GM12878 (cell line): ENCODE measurements around the gene CD151. TPM values are rescaled to one million over a fixed set of nuclear protein-coding genes. Genes with fewer than 3 reads are reported as not detected.

Experiments used
- ATAC-seq: fragments of 200-7000 bp; cut with Tn5 transposase; 3 replicates; pipeline ENCODE4 v1.9.1; 2020; ENCODE audit warnings: mild to moderate bottlenecking, moderate library complexity
- BruUV-seq: library from RNA; stranded (reverse); fragments of 400-500 nt; replicated peaks from 2 replicates; lab custom pipeline; 2021; lab: Mats Ljungman, UMichigan
- CTCF ChIA-PET: fragments of 300-600 bp; sonication (Branson Sonifier 250); formaldehyde crosslinking; extraction: SDS; loops from one replicate; lab custom pipeline; 2021; ENCODE audit warnings: inconsistent platforms; lab: Yijun Ruan, JAX
- POLR2A ChIA-PET: fragments of 350-600 bp; formaldehyde crosslinking; extraction: SDS; loops from one replicate; lab custom pipeline; 2021; ENCODE audit warnings: inconsistent platforms; lab: Charles Lee
- RAD21 ChIA-PET: fragments of 300-600 bp; sonication (Branson Sonifier 250); formaldehyde crosslinking; loops from one replicate; lab custom pipeline; 2023; ENCODE audit warnings: antibody characterized with exemption; ENCODE audit not compliant: unreplicated experiment; lab: Charles Lee
- SMC1A ChIA-PET: fragments of 300-600 bp; sonication (Branson Sonifier 250); formaldehyde crosslinking; loops from one replicate; lab custom pipeline; 2023; ENCODE audit not compliant: unreplicated experiment, uncharacterized antibody; lab: Charles Lee
- DNase-seq: peaks from one replicate; pipeline ENCODE4 v3.0.0-alpha.2; 2011; ENCODE audit warnings: low read depth, low spot score
- FAIRE-seq: peaks from 3 replicates; lab custom pipeline; 2011; peaks lifted over from hg19 to GRCh38; lab: Jason Lieb, UNC
- H2AFZ ChIP-seq: 2 replicates; pipeline ENCODE4 v1.6.0; 2011; ENCODE audit warnings: low read depth, low read length, control low read depth; ENCODE audit not compliant: control insufficient read depth
- H3K27ac ChIP-seq: 2 replicates; pipeline ENCODE4 v1.5.1; 2011; ENCODE audit warnings: control low read depth; ENCODE audit not compliant: control insufficient read depth, insufficient read depth
- H3K27me3 ChIP-seq, 2 experiments: replicated peaks in 1 of 2; 2 replicates each; pipeline versions ENCODE4 v1.6.0 to v1.6.1; 2011; ENCODE audit warnings: low read length in 1 of 2; ENCODE audit not compliant: control insufficient read depth in 2 of 2, insufficient read depth in 2 of 2
- H3K36me3 ChIP-seq, 2 experiments: 2 replicates each; pipeline ENCODE4 v1.5.1; 2011; ENCODE audit warnings: low read length in 1 of 2; ENCODE audit not compliant: control insufficient read depth in 2 of 2, insufficient read depth in 2 of 2
- H3K4me1 ChIP-seq: 2 replicates; pipeline ENCODE4 v1.6.1; 2011; ENCODE audit warnings: mild to moderate bottlenecking, low read length, moderate library complexity, mixed read lengths; ENCODE audit not compliant: control insufficient read depth, insufficient read depth
- H3K4me2 ChIP-seq: 2 replicates; pipeline ENCODE4 v1.6.0; 2011; ENCODE audit warnings: control low read depth; ENCODE audit not compliant: control insufficient read depth, insufficient read depth
- H3K4me3 ChIP-seq: fragments of 200-600 bp; sonication (generic); 2 replicates; pipeline ENCODE4 v1.5.1; 2016
- H3K79me2 ChIP-seq: 2 replicates; pipeline ENCODE4 v1.6.0; 2011; ENCODE audit warnings: low read length; ENCODE audit not compliant: control insufficient read depth, insufficient read depth
- H3K9ac ChIP-seq: 2 replicates; pipeline ENCODE4 v1.8.0; 2011; ENCODE audit warnings: low read length, control low read depth, mixed read lengths; ENCODE audit not compliant: control insufficient read depth, insufficient read depth
- H3K9me3 ChIP-seq: replicated peaks from 3 replicates; pipeline ENCODE4 v1.5.1; 2011; ENCODE audit warnings: mild to moderate bottlenecking, low read length; ENCODE audit not compliant: control insufficient read depth, insufficient read depth
- H4K20me1 ChIP-seq: 2 replicates; pipeline ENCODE4 v1.6.0; 2011; ENCODE audit not compliant: control insufficient read depth, insufficient read depth
- ATF7 ChIP-seq: fragments of 450-650 bp; IDR thresholded peaks from 2 replicates; pipeline ENCODE4 v1.6.1; 2016; ENCODE audit warnings: low read depth, mild to moderate bottlenecking
- CHD2 ChIP-seq: IDR thresholded peaks from 2 replicates; pipeline ENCODE4 v1.6.1; 2011; ENCODE audit warnings: low read depth, low read length, improper control_type of control experiment, borderline replicate concordance
- GABPA ChIP-seq: IDR thresholded peaks from 2 replicates; pipeline ENCODE4 v1.6.1; 2014; ENCODE audit warnings: antibody characterized with exemption, low read depth, mild to moderate bottlenecking, inconsistent platforms
- HDAC6 ChIP-seq: fragments of 200-600 bp; sonication (generic); IDR thresholded peaks from one replicate; pipeline ENCODE4 v1.8.0; 2017; ENCODE audit warnings: antibody characterized with exemption; ENCODE audit not compliant: unreplicated experiment
- JUNB ChIP-seq: IDR thresholded peaks from 2 replicates; pipeline ENCODE4 v1.6.1; 2016; ENCODE audit warnings: antibody characterized with exemption, mild to moderate bottlenecking
- KLF5 ChIP-seq: fragments of 450-650 bp; IDR thresholded peaks from 2 replicates; pipeline ENCODE4 v1.6.1; 2014; ENCODE audit warnings: mild to moderate bottlenecking; ENCODE audit not compliant: partially characterized antibody
- MEF2A ChIP-seq: IDR thresholded peaks from 2 replicates; pipeline ENCODE4 v1.6.1; 2011; ENCODE audit warnings: low read depth, mild to moderate bottlenecking, low read length, moderate library complexity; ENCODE audit not compliant: insufficient read depth
- MYB ChIP-seq: fragments of 150-350 bp; IDR thresholded peaks from 2 replicates; pipeline ENCODE4 v1.6.1; 2014; ENCODE audit warnings: mild to moderate bottlenecking, low read depth, low read length, borderline replicate concordance
- PAX5 ChIP-seq: IDR thresholded peaks from 2 replicates; pipeline ENCODE4 v1.6.1; 2011; ENCODE audit warnings: low read depth, low read length, borderline replicate concordance
- PBX3 ChIP-seq: IDR thresholded peaks from 2 replicates; pipeline ENCODE4 v1.6.1; 2011; ENCODE audit warnings: mild to moderate bottlenecking, low read depth, low read length, moderate library complexity; ENCODE audit not compliant: insufficient replicate concordance
- PML ChIP-seq: IDR thresholded peaks from 2 replicates; pipeline ENCODE4 v1.6.1; 2012; ENCODE audit warnings: low read length, inconsistent platforms
- RELB ChIP-seq: fragments of 450-650 bp; IDR thresholded peaks from 2 replicates; pipeline ENCODE4 v1.6.1; 2017; ENCODE audit warnings: low read depth, mild to moderate bottlenecking, moderate library complexity
- SIN3A ChIP-seq: IDR thresholded peaks from 2 replicates; pipeline ENCODE4 v1.6.1; 2012; ENCODE audit warnings: low read depth, low read length, improper control_type of control experiment
- SUZ12 ChIP-seq: fragments of 200-600 bp; sonication (generic); IDR thresholded peaks from one replicate; pipeline ENCODE4 v1.6.1; 2018; ENCODE audit warnings: antibody characterized with exemption, mild to moderate bottlenecking; ENCODE audit not compliant: unreplicated experiment
- USF1 ChIP-seq: IDR thresholded peaks from 2 replicates; pipeline ENCODE4 v1.6.1; 2011; ENCODE audit warnings: borderline replicate concordance, low read depth, mild to moderate bottlenecking, moderate library complexity, mixed read lengths, low read length; ENCODE audit not compliant: insufficient read depth; ENCODE audit errors: extremely low read length
- ZSCAN29 ChIP-seq: fragments of 450-650 bp; IDR thresholded peaks from 2 replicates; pipeline ENCODE4 v1.6.1; 2017; ENCODE audit warnings: mild to moderate bottlenecking, moderate library complexity
- WGBS: methylation state at CpG from one replicate; pipeline ENCODE4 v1.1.6; 2016; ENCODE audit warnings: low lambda C conversion rate; ENCODE audit not compliant: insufficient replicate concordance, insufficient coverage; ENCODE audit errors: missing lambda C conversion rate; 5-methylcytosine and 5-hydroxymethylcytosine counted together
- in situ Hi-C: fragments of 300-500 bp; cut with MboI; formaldehyde crosslinking; loops from 9 replicates; pipeline ENCODE4 v1.14.3; 2018; ENCODE audit warnings: mixed read lengths
- intact Hi-C: fragments of 100-400 bp; cut with micrococcal nuclease; formaldehyde crosslinking; loops from one replicate; pipeline ENCODE4 v1.14.2; 2022; ENCODE audit not compliant: unreplicated experiment
- polyA plus RNA-seq, 11 experiments: library from polyadenylated mRNA; depleted of rRNA in 4 of 11; unstranded in 6 of 11; stranded (reverse) in 5 of 11; fragments of >200 nt; fragmentation: Nextera tagmentation in 4 of 11; fragmentation: Illumina TruSeq in 1 of 11; extraction: Ambion mirVana in 4 of 11; extraction: Trizol in 1 of 11; gene quantifications; 1 replicate in 1 of 11; 2 replicates in 10 of 11; pipeline versions ENCODE4 v1.2.1 to v1.2.3, GENCODE V29; 2011 to 2016; ENCODE audit warnings: inconsistent platforms in 2 of 11, missing spikeins in 2 of 11, low read depth in 1 of 11
- total RNA-seq, 4 experiments: library from RNA; depleted of rRNA in 3 of 4; stranded (reverse); fragments of >200 nt in 3 of 4; fragmentation: Illumina TruSeq in 1 of 4; extraction: Trizol in 1 of 4; gene quantifications; 2 replicates each; pipeline versions ENCODE4 v1.2.1 to v1.2.3, GENCODE V29; 2013 to 2021

Gene CD151
- total and polyA plus RNA-seq, 10 of the 15 experiments (the other 5 are each of a cell fraction or from before 2014, with no cell fraction given) = 0.52 to 41.7 (median 14.7) TPM

GRCh38 chr11:871472-871871 is 38.7 kb downstream of the CD151 start:
- Histone ChIP-seq H2AFZ (no peak overlapping the region), H3K36me3 (no peaks in the 10 kb centered on the region; a peak in 1 of 4 replicates), H3K4me1 (no peaks in the 10 kb centered on the region), H3K79me2 (no peaks in the 10 kb centered on the region), H3K27ac (no peak overlapping the region), H3K4me2 (no peak overlapping the region), H3K9ac (no peak overlapping the region), H3K27me3 (no peaks in the 10 kb centered on the region), H3K9me3 (no peaks in the 10 kb centered on the region), H4K20me1 (no peaks in the 10 kb centered on the region), H3K4me3 (no peak overlapping the region)
- TF ChIP-seq SIN3A = no peak
- no peak for TF ChIP-seq RELB
- TF ChIP-seq SUZ12 = no peak
- TF ChIP-seq MEF2A = no peak
- no peak for TF ChIP-seq PML
- no peak for TF ChIP-seq ATF7
- TF ChIP-seq ZSCAN29 = no peak
- TF ChIP-seq PBX3 = no peak
- no peak for TF ChIP-seq MYB
- no peak for TF ChIP-seq JUNB
- no peak for TF ChIP-seq USF1
- TF ChIP-seq GABPA = no peak
- TF ChIP-seq KLF5 = no peak
- no peak for TF ChIP-seq HDAC6
- no peak for TF ChIP-seq PAX5
- TF ChIP-seq CHD2 = no peak
- ChIA-PET CTCF (no interaction called here), POLR2A (no interaction called here), RAD21 (no interaction called here), SMC1A (no interaction called here)
- 67% methylated on average over 9 of the region's 9 CpGs for WGBS
- no peak for ATAC-seq
- BruUV-seq = no TSS peak
- intact Hi-C loops (no loop called here), in situ Hi-C loops (no loop called here)
- FAIRE-seq = no peak
- DNase-seq = no peak
